Activated CD4-positive, CD25-positive, alpha-beta regulatory T cell (primary cell): ENCODE results near the gene ADRM1.

Experiments
- DNase-seq, 4 experiments: peaks; one replicate each; lab custom pipeline; 2025; lab: John Stamatoyannopoulos, UW

Gene ADRM1, protein sequence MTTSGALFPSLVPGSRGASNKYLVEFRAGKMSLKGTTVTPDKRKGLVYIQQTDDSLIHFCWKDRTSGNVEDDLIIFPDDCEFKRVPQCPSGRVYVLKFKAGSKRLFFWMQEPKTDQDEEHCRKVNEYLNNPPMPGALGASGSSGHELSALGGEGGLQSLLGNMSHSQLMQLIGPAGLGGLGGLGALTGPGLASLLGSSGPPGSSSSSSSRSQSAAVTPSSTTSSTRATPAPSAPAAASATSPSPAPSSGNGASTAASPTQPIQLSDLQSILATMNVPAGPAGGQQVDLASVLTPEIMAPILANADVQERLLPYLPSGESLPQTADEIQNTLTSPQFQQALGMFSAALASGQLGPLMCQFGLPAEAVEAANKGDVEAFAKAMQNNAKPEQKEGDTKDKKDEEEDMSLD

GRCh38 chr20:62302341-62303061 lies at the start of gene ADRM1:
TSS of gene ADRM1 (plus strand) at chr20:62302997. CDS start at chr20:62303569, 572 bp downstream.
- DNase-seq: peak; percentile 85 to 95 (median 93)

- DNase-seq: no peak
Observed at GRCh38 chr20:62253398-62253797, 49.4 kb upstream of the ADRM1 start.

- no peak for DNase-seq
Observed at GRCh38 chr20:62254021-62254724, 48.6 kb upstream of the ADRM1 start.

DNA sequence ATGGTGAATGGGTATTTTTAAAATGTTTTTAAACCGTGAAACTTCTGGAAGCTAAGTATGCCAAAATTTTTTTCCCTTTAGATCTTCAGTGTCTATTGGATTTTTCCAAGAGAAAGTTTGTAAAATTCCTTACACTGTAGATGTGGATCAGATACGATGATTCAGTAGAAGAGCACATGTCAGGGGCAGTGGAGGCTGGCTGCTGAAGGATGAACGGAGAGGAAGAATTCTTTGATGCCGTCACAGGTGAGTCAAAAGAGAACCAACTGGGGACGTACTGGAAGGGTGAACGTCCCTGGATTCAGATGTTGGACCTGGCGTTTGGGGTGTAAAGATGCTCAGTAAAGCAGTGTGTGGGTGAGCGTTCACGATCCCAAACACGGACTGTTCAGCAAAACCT lies 46.8 kb upstream of the ADRM1 start:
- no peak for DNase-seq

DNA sequence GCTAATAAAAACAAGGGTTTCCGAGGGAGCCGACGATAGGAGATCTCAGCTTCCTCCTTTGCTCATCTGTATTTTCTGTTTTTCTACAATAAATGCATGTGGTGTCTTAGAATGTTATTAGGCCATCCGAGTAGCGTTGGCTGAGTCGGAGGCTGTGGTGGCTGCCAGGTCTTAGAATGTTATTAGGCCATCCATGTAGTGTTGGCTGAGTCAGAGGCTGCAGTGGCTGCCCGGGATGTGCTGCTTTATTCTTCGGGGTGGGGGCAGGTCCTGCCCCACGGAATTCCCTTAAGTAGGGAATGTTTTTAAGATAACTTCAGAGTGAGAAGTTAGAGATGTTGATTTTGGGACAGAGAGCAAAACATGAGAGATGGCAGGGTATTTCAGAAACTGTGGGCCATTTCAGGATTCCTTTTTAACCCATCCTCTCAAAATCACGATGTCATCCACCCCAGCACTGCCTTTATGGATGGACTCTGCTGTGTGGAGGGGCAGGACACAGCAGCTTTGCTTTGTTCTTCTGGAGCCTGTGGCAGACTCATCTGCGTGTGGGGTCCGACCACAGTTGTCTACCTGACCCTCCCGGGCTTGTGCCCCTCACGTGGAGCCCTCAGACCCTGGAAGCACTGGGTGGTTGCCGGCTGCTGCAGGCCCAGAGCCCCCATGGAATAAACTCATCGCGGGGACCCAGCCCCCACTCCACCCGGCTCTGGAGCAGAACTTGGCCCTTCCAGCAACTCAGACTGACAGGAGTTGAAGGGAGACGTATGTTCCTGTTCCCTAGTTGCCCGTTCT lies 44.1 kb upstream of the ADRM1 start:
- DNase-seq: no peak

DNA sequence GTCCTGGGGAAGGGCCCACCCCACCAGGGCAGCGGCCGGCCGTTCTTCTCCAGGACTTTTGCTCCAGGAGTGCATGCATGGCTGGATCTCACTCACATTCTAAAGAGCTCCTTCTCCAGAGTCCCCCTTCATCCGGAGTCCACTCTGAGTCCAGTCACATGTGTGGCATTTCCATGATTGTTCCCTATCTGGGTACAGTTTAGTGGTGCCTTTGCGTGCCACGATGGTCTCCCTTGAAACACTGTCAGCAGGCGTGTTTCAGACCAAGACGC lies 43.6 kb upstream of the ADRM1 start:
- DNase-seq: no peak

- no peak for DNase-seq
Observed at GRCh38 chr20:62262064-62262463, 40.7 kb upstream of the ADRM1 start.

GRCh38 chr20:62263396-62263795 lies 39.4 kb upstream of the ADRM1 start:
- no peak for DNase-seq

DNA sequence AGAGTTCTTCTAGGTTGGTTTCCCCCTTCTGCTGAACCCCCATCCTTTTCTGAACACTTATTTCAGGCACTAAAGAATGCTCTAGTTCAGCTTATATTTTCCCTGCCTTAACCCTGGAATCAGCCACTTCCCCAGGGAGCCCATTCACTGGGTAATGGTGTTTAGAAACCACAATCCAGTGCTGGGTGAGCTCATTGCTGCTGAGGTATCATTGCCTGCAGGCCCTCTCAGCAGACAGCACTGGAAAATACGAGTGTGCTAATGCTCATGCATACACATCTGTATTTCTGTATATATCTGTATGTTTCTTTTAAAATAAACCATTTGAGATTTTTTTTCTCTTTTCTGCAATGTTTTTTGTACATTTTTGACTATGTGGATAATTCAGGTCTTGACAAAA lies 37.4 kb upstream of the ADRM1 start:
- no peak for DNase-seq

DNA sequence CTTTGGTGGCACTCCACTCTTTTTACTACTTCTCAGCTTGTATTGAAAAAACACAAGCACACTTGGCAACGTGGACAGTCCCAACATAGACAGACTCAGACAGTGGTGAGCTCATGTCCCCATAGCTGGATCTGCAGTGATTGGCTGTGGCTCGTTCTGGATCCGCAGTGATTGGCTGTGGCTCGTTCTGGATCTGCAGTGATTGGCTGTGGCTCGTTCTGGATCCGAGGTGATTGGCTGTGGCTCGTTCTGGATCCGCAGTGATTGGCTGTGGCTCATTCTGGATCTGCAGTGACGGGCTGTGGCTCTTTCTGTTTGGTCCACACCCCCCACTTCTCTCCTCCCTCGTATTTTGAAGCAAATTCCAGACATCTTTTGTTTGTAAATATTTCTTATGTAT lies 36.5 kb upstream of the ADRM1 start:
- DNase-seq: no peak

DNA sequence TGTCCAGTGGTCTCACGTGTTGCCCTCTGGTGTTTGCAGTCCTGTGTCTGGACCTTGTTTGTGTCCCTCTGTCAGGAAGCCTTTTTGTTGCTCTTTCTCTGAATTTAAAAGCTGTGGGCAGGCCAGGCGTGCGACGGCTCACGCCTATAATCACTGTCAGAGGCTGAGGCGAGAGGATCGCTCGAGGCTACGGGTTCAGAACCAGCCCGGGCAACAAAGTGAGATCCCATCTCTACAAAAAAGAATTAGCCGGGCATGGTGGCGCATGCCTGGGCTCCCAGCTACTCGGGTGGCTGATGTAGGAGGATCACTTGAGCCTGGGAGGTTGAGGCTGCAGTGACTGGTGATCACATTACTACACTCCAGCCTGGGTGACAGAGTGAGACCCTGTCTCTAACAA lies 35.9 kb upstream of the ADRM1 start:
- no peak for DNase-seq

DNA sequence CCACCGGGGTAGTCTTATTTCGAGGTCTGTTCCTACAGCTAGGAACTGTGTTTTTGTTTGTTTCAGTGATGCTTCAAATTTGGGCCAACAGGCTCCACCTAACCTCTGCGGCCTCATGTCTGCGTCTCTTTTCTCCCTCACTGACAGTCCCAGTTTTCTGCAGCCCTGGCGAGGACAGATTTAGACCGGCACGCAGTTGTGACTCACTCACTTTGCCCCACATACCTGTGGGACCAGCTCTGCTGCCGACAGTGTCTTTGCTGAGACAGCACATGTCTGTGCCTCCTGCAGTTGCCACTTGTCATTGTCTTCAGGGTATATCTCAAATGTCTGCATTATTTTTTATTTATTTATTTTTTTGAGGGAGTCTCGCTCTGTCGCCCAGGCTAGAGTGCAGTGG lies 35.3 kb upstream of the ADRM1 start:
- DNase-seq: no peak

GRCh38 chr20:62268228-62268900 lies 34.4 kb upstream of the ADRM1 start:
- DNase-seq: no peak

DNA sequence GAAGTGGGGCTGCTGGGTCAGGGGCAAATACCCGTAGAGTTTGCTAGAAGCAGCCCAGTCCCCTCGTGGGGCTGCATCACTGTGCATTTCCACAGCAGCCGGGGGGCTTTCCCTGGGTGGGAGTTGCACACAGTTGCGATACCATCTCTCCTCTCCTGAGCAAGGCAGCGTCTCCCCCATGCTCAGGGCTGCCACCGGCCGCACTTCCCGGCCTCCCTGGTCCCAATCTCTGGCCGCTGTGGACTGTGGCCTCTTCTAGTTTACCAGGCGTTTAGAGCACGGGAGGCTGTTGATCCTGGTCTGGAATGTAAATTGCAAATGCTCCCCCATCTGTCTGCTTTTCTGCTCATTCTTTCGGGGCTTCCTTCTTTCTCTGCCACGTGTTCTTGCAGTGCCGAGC lies 33.4 kb upstream of the ADRM1 start:
- no peak for DNase-seq

DNA sequence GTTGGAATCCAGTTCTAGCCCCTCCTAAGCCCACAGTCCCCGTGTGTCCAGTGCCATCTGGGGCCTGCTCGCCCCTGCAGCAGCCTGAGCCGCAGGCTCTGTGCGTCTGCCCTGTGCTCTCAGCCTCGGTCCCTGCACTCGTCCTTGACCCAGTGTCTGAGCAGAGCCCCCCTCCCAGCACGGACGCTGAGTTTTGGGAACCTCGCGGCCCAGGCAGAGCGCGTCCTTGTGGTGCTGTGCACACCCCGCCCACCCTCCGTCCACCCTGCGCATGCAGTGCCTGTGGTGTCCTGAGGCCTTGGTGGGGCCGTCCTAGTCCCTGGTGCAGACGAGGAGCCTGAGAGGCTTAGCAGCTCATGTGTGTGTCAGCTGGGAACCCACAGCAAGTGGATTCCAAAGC lies 32.9 kb upstream of the ADRM1 start:
- DNase-seq: no peak

- DNase-seq: no peak
Observed at GRCh38 chr20:62272200-62272599, 30.6 kb upstream of the ADRM1 start.

GRCh38 chr20:62273416-62273815 lies 29.4 kb upstream of the ADRM1 start:
- DNase-seq: no peak

DNA sequence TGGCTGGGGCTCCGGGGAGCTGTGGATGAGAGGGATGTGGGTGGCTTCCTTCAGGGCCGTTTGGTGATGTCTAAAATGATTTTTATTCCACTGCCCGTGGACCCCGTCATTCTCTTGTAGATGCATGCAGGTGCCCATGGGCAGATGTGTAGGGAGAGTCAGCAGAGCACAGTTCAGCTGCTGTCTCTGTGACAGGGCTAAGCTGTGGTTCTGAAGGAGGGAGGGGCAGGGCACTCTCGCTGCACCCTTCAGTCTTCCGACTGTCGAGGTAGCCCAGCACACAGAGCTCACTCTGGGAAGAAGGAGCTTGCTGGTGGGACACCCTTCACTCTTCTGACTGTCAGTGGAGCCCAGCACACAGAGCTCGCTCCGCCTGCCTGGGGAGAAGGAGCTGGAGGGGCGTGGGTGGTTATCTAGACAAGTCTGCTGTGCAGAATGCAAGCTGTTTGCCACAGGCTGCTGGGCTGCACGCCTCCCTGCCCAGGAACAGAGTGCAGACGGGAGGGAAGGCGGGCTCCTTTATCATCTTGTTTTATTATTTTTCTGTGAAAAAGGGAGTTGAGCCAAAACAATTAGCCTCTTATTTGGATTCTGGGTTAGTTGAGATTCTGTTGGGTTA lies 28.4 kb upstream of the ADRM1 start:
- no peak for DNase-seq

DNA sequence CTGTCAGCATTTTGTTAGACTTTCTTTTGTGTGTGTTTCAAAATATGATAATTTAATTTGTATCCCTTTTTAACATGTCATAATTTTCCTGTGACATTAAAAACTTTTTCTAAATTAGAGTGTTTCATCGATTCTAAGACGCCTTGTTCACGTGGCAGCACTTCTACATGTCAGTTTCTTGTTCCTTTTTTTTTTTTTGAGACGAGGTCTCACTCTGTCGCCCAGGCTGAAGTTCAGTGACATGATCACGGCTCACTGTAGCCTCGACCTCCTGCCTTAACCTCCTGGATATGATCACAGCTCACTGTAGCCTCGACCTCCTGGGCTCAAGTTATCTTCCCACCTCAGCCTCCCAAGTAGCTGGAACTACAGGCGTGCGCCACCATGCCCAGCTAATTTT lies 27.6 kb upstream of the ADRM1 start:
- no peak for DNase-seq

GRCh38 chr20:62276439-62276838 lies 26.4 kb upstream of the ADRM1 start:
- DNase-seq: no peak

DNA sequence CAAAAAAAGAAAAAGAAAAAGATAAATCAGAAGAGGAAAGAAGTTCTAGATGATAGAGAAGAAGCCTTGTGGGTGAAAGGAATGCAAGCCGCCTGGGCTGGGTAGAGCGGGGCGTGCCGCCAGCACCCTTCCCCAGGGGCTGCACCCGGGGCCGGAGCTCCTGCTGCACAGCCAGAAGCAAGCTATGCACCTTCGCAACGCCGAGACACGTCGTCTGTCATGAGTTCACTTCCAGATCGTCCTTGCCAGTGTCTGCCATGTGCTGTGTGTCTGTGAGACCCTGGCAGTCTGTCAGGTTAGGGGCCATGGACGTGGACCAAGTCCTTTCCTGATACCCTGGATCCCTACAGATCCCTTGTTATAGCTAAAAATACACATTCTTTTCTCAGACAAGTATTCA lies 25.5 kb upstream of the ADRM1 start:
- DNase-seq: no peak
